PFSK-1 (cell line): ENCODE results near the gene FAT1.

Source experiments
- FOXP2 ChIP-seq: optimal IDR thresholded peaks from 2 replicates; pipeline ENCODE3; 2011; ENCODE audit warnings: borderline replicate concordance, control low read depth, inconsistent platforms; ENCODE audit not compliant: insufficient read depth; ENCODE audit errors: extremely low read length, extremely low read depth
- POLR2AphosphoS5 ChIP-seq: IDR thresholded peaks from 2 replicates; pipeline ENCODE4 v1.6.1; 2012; ENCODE audit warnings: low read depth, mild to moderate bottlenecking, control low read depth, low read length, moderate library complexity
- SIN3A ChIP-seq: IDR thresholded peaks from 2 replicates; pipeline ENCODE4 v1.6.1; 2012; ENCODE audit warnings: mild to moderate bottlenecking, low read length, moderate library complexity, borderline replicate concordance; ENCODE audit not compliant: insufficient read depth
- TAF1 ChIP-seq: IDR thresholded peaks from 2 replicates; pipeline ENCODE4 v1.6.1; 2012; ENCODE audit warnings: low read length, control low read depth, borderline replicate concordance; ENCODE audit not compliant: insufficient read depth
- TF ChIP-seq, protein P1 (sequence below), 2 experiments: IDR thresholded peaks; 2 replicates each; pipeline versions ENCODE4 v1.6.1 to v1.8.0; 2011 to 2012; ENCODE audit warnings: low read depth in 2 of 2, low read length in 2 of 2, control low read depth in 1 of 2, inconsistent platforms in 1 of 2, mild to moderate bottlenecking in 1 of 2, moderate library complexity in 1 of 2; ENCODE audit not compliant: insufficient read depth in 1 of 2

Gene FAT1

GRCh38 chr4:186728631-186729271 lies 5.1 kb upstream of the FAT1 start:
- TF ChIP-seq FOXP2 = no peak
- no peak for TF ChIP-seq TAF1
- TF ChIP-seq, protein P1, sequence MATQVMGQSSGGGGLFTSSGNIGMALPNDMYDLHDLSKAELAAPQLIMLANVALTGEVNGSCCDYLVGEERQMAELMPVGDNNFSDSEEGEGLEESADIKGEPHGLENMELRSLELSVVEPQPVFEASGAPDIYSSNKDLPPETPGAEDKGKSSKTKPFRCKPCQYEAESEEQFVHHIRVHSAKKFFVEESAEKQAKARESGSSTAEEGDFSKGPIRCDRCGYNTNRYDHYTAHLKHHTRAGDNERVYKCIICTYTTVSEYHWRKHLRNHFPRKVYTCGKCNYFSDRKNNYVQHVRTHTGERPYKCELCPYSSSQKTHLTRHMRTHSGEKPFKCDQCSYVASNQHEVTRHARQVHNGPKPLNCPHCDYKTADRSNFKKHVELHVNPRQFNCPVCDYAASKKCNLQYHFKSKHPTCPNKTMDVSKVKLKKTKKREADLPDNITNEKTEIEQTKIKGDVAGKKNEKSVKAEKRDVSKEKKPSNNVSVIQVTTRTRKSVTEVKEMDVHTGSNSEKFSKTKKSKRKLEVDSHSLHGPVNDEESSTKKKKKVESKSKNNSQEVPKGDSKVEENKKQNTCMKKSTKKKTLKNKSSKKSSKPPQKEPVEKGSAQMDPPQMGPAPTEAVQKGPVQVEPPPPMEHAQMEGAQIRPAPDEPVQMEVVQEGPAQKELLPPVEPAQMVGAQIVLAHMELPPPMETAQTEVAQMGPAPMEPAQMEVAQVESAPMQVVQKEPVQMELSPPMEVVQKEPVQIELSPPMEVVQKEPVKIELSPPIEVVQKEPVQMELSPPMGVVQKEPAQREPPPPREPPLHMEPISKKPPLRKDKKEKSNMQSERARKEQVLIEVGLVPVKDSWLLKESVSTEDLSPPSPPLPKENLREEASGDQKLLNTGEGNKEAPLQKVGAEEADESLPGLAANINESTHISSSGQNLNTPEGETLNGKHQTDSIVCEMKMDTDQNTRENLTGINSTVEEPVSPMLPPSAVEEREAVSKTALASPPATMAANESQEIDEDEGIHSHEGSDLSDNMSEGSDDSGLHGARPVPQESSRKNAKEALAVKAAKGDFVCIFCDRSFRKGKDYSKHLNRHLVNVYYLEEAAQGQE (IDR thresholded peaks at IDR 0.05; ENCODE audit: insufficient read depth in 1 of 2, low read depth in 2 of 2, low read length in 2 of 2) = no peak
- TF ChIP-seq SIN3A = no peak
- TF ChIP-seq POLR2AphosphoS5 = no peak

GRCh38 chr4:186727977-186728519 lies 4.4 kb upstream of the FAT1 start:
- TF ChIP-seq SIN3A (no peak), FOXP2 (no peak), TAF1 (no peak), POLR2AphosphoS5 (no peak)
- TF ChIP-seq, protein P1 (IDR thresholded peaks at IDR 0.05; ENCODE audit: insufficient read depth in 1 of 2, low read depth in 2 of 2, low read length in 2 of 2) = no peak

GRCh38 chr4:186727169-186727976 lies 3.7 kb upstream of the FAT1 start:
- TF ChIP-seq, protein P1 (IDR thresholded peaks at IDR 0.05; ENCODE audit: insufficient read depth in 1 of 2, low read depth in 2 of 2, low read length in 2 of 2) = no peak
- TF ChIP-seq FOXP2 (no peak), SIN3A (no peak), TAF1 (no peak), POLR2AphosphoS5 (no peak)

GRCh38 chr4:186726426-186727168 lies 2.9 kb upstream of the FAT1 start:
- TF ChIP-seq TAF1 (no peak), POLR2AphosphoS5 (peak; percentile 42; the same call in 1 of the 2 replicates), SIN3A (0 out of 2 replicates have a peak, but pooled peaks have one; percentile 15), FOXP2 (peak; percentile 45)
- TF ChIP-seq, protein P1 (IDR thresholded peaks at IDR 0.05; ENCODE audit: insufficient read depth in 1 of 2, low read depth in 2 of 2, low read length in 2 of 2) = no peak
